HG02938 (cell line): Measurements from ENCODE around the gene PDE10A.

Source experiments
- ATAC-seq: cut with Tn5 transposase; IDR thresholded peaks from one replicate; pipeline ENCODE4 v1.9.1; 2021; ENCODE audit warnings: mild to moderate bottlenecking, moderate library complexity; ENCODE audit not compliant: unreplicated experiment

The PDE10A gene

GRCh38 chr6:165300422-165300936 lies 362.6 kb downstream of the PDE10A start:
- ATAC-seq = no peak

GRCh38 chr6:165298875-165299274 lies 364.2 kb downstream of the PDE10A start:
- ATAC-seq = no peak

- no peak for ATAC-seq
These were observed 364.6 kb downstream of the PDE10A start for GRCh38 chr6:165298402-165298801.

GRCh38 chr6:165292657-165293056 lies 370.4 kb downstream of the PDE10A start:
- no peak for ATAC-seq
